HG03175 (cell line): ENCODE measurements around the gene RGS10.

Experiments used
- ATAC-seq: cut with Tn5 transposase; IDR thresholded peaks from one replicate; pipeline ENCODE4 v1.9.1; 2021; ENCODE audit warnings: mild to moderate bottlenecking, moderate library complexity; ENCODE audit not compliant: unreplicated experiment

The RGS10 gene

GRCh38 chr10:119520283-119520682, 22.2 kb downstream of the RGS10 start:
- no peak for ATAC-seq

GRCh38 chr10:119518936-119519335, 23.6 kb downstream of the RGS10 start:
- no peak for ATAC-seq

GRCh38 chr10:119518176-119518575, 24.3 kb downstream of the RGS10 start:
- ATAC-seq: peak; percentile 20

- ATAC-seq: peak; percentile 56
These were observed 25.0 kb downstream of the RGS10 start for GRCh38 chr10:119517235-119518141.

GRCh38 chr10:119516381-119517234, 25.9 kb downstream of the RGS10 start:
- peak; percentile 67 for ATAC-seq

- ATAC-seq: no peak
These were observed 26.9 kb downstream of the RGS10 start for GRCh38 chr10:119515511-119516045.

GRCh38 chr10:119514819-119515218, 27.7 kb downstream of the RGS10 start:
- no peak for ATAC-seq

- ATAC-seq: no peak
These were observed 30.5 kb downstream of the RGS10 start for GRCh38 chr10:119511828-119512515.

GRCh38 chr10:119509909-119510451, 32.5 kb downstream of the RGS10 start:
- ATAC-seq: no peak

- no peak for ATAC-seq
These were observed 35.4 kb downstream of the RGS10 start for GRCh38 chr10:119507115-119507514.

GRCh38 chr10:119505588-119506315, 36.8 kb downstream of the RGS10 start:
- no peak for ATAC-seq

GRCh38 chr10:119505131-119505551, 37.4 kb downstream of the RGS10 start:
- ATAC-seq: no peak

GRCh38 chr10:119504651-119505050, 37.9 kb downstream of the RGS10 start:
- ATAC-seq: no peak

- ATAC-seq: no peak
These were observed 38.7 kb downstream of the RGS10 start for GRCh38 chr10:119503821-119504220.

GRCh38 chr10:119502618-119503155, 39.8 kb downstream of the RGS10 start:
- ATAC-seq: no peak

- ATAC-seq: no peak
These were observed 40.3 kb downstream of the RGS10 start for GRCh38 chr10:119502209-119502608.

- no peak for ATAC-seq
These were observed 40.8 kb downstream of the RGS10 start for GRCh38 chr10:119501690-119502089.

GRCh38 chr10:119500821-119501220, 41.7 kb downstream of the RGS10 start:
- no peak for ATAC-seq

GRCh38 chr10:119500123-119500795, 42.3 kb downstream of the RGS10 start:
- ATAC-seq: no peak
